HT-29 (cell line): Measurements from ENCODE around the gene ZBED1. TPM values are rescaled to one million over a fixed set of nuclear protein-coding genes. Genes with fewer than 3 reads are reported as not detected.
"Not testable (repeated sequence)": the region's sequence is repeated elsewhere in the genome, so short reads cannot be mapped to it uniquely, and the experiment has no call there.

Experiments
- DNase-seq: peaks from one replicate; pipeline ENCODE4 v3.0.0-alpha.2; 2015; ENCODE audit warnings: low spot score
- total RNA-seq: library from RNA; depleted of rRNA; stranded (reverse); fragments of >200 nt; shearing (Covaris generic); gene quantifications from 2 replicates; pipeline ENCODE4 v1.2.3, GENCODE V29; 2014; rRNA removed

Gene ZBED1
- 19.8 and 21.9 TPM in 2 replicates for total RNA-seq

GRCh38 chrX:2500803-2501558 lies at the start of gene ZBED1, which contains the start of gene DHRSX:
Gene ZBED1 (minus strand): TSS chrX:2500976. CDS start chrX:2490719, 10,257 bp downstream.
Gene DHRSX (minus strand): TSS chrX:2500976. CDS start chrX:2500925, 51 bp downstream.
- no peak for DNase-seq

GRCh38 chrX:2549876-2550275 lies 49.1 kb upstream of the ZBED1 start:
- no peak for DNase-seq

- DNase-seq, result no peak
Observed at GRCh38 chrX:2548711-2549423, 48.1 kb upstream of the ZBED1 start.

- DNase-seq, result no peak
Observed at GRCh38 chrX:2547736-2548135, 47.0 kb upstream of the ZBED1 start.

- DNase-seq, result no peak
Observed at GRCh38 chrX:2546496-2546895, 45.7 kb upstream of the ZBED1 start.

GRCh38 chrX:2545144-2545543 lies 44.4 kb upstream of the ZBED1 start:
- DNase-seq, result no peak

- DNase-seq, result no peak
Observed at GRCh38 chrX:2542826-2543521, 42.2 kb upstream of the ZBED1 start.

GRCh38 chrX:2541603-2542002 lies 40.8 kb upstream of the ZBED1 start:
- no peak for DNase-seq

GRCh38 chrX:2540426-2540947 lies 39.7 kb upstream of the ZBED1 start:
- DNase-seq, result no peak

- DNase-seq, result no peak
Observed at GRCh38 chrX:2539586-2539985, 38.8 kb upstream of the ZBED1 start.

- no peak for DNase-seq
Observed at GRCh38 chrX:2538031-2538757, 37.4 kb upstream of the ZBED1 start.

GRCh38 chrX:2536974-2537373 lies 36.2 kb upstream of the ZBED1 start:
- DNase-seq, result no peak

- no peak for DNase-seq
Observed at GRCh38 chrX:2536141-2536540, 35.4 kb upstream of the ZBED1 start.

- DNase-seq, result not testable (repeated sequence)
Observed at GRCh38 chrX:2534261-2535021, 33.7 kb upstream of the ZBED1 start.

GRCh38 chrX:2533424-2533823 lies 32.6 kb upstream of the ZBED1 start:
- DNase-seq, result no peak

GRCh38 chrX:2526390-2526789 lies 25.6 kb upstream of the ZBED1 start:
- no peak for DNase-seq

GRCh38 chrX:2523911-2524310 lies 23.1 kb upstream of the ZBED1 start:
- DNase-seq, result no peak

GRCh38 chrX:2521927-2522386 lies 21.2 kb upstream of the ZBED1 start:
- DNase-seq, result no peak

GRCh38 chrX:2521092-2521926 lies 20.5 kb upstream of the ZBED1 start:
- DNase-seq, result no peak

GRCh38 chrX:2520539-2520938 lies 19.8 kb upstream of the ZBED1 start:
- no peak for DNase-seq
